HG03139 (cell line): ENCODE data around the gene BNIP1.

Experiments
- ATAC-seq: cut with Tn5 transposase; IDR thresholded peaks from one replicate; pipeline ENCODE4 v1.9.1; 2021; ENCODE audit not compliant: unreplicated experiment

The BNIP1 gene

DNA sequence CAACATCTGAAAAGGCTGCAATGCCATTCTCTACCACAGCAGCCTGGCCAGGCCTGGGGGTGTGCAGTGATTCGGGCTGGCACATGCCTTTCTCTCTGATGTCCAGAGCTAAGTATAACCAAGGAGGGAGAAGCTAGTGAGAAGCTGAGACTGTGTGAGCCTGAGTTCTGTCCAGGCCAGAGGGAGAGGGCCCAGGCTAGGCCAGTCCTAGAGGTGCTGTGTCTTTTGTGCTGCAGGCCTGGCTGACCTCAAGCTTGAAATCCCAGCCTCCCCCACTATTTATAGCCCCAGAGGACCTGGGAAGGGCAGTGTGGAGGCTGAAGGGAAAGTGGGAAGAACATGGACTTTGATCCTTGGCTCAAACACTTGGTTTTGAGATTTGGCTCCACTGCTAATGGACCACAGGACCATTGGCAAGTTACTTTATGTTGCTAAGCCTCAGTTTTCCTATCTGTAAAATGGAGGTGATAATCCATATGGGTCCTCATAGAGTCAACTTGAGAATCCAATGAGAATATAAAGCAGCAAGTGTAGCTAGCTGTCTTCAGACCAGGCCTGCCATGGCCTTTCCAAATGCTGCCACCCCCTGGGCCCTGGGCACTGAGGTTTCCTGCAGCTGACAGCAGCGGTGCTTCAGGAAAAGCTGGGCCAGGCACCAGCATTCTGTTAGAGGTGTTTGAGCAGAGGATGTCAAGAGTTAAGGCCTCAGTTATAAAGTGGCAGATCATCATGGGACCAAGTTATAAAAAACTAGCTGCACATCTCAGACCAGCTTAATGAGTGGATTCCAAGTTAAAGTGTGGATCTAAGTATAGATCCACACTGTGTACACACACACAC lies 21.1 kb downstream of the BNIP1 start:
- no peak for ATAC-seq

DNA sequence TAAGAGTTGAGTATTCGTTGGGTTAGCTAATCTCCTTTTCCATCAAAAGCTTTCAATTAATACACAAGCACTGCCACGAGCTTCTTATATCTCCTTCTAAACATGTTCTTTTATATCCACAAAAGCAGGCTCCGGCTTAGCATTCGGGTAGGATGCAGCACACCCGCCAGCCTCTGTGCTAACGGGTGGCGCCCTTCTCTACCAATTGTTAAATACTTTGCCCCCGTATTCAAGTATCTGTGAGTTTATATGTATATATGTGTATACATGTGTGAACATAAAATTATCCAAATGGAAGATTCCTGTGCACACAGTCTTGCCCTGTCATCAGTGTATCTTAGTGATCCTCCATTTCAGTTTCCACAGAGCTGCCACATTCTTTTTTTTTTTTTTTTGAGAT lies 27.8 kb downstream of the BNIP1 start:
- ATAC-seq: no peak

DNA sequence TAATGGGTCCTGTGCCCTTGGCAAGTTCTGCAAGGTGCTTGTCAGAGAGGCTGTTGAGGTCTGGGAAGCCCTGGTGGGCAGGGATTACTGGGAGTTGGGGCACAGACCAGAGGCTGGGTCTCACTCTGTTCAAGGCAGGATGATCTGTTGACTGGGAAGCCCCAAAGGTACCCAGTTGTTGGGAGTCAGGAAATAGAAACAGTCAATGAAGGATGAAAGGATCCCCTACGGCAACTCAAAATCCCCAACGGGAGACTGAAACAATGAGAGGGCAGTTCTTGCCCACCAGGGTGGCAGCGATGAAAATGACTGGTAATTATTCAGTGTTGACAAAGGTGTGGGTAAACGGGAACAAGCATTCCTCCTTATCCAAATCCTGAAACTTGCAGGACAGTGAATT lies 31.2 kb downstream of the BNIP1 start:
- ATAC-seq: no peak

DNA sequence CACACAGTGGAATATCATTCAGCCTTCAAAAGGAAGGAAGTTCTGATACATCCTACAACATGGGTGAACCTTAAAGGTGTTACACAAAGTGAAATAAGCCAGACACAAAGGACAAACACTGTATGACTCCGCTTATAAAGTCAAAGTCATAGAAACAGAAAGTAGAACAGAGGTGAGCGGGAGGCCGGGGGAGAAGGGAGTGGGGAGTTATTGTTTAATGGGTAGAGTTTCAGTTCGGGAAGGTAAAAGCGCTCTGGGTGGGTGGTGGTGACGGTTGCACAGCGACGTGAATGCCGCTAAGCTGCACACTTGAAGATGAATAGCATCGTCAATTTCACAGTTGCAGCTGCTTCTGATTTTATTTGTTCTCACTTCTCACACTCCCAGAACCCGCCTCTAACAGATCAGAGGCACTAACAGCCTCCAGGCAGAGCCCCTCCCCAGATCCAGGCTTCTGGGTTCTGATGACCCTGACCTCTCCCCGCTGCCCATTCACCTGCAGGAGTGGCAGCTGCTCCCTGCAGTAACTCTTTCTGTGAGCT lies 34.1 kb downstream of the BNIP1 start:
- ATAC-seq: no peak

DNA sequence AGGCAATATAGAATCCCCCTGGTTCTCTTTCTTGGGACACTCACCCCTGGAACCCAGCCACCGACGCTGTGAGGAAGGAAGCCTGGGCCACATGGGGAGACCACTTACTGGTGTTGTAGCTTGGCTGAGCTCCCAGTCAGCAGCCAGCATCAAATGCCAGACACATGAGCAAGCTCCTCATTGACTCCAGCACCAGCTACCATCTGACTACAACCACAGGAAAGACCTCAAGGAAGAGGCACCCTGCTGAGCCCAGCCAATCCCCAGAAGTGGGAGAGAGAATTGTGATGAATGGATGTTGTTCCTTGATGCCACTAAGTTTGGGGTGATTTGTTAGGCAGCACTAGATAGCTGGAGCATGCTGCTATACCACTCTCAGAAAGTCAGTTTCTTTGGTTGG lies 36.0 kb downstream of the BNIP1 start:
- no peak for ATAC-seq

DNA sequence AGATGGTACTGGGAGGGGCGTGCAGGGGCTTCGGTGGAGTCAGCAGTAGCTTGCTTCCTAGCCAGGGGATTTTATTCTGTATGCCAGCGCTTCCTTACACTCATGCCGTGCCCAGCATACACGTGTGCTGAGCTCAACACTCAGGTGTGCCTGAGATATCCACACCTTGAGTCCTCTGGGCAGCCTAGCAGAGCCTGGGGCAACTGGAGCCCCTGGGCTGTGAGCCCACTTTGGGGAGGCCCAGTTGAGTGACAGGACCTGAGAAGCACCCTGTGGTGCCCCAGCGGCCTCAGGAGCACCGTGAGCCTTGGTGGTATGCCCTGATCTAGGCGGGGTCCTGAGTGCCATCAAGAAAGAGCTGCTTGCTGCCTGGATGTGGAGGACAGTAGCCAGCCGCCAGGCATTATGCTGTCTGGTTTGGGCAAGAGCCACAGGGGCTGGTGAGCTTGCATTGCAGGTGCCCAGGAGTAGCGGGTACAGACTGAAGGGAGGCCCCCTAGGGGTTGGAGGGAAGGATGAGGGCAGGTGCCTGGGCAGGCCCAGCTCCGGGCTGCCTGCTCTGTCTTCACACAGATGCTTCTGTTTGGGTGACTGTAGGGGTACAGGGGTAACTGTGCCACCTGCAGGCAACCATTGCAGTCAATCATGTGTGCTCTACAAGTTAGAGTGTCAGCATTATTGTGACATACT lies 42.9 kb downstream of the BNIP1 start:
- ATAC-seq: no peak

DNA sequence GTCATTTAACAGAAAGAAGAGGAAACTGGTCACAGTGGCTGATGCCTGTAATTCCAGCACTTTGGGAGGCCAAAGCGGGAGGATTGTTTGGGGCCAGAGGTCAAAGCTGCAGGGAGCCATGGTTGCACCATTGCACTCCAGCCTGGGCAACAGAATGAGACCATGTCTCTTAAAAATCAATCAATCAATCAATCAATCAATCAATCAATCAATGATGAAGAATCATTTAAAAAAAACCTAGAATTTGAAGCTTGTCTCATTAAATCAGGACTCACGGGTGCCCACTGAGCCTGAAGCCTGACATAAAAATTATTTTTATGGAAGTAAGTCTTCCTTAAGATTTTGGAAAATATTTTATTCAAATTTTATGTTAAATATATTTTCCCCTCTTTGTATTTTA lies 43.9 kb downstream of the BNIP1 start:
- ATAC-seq: no peak

DNA sequence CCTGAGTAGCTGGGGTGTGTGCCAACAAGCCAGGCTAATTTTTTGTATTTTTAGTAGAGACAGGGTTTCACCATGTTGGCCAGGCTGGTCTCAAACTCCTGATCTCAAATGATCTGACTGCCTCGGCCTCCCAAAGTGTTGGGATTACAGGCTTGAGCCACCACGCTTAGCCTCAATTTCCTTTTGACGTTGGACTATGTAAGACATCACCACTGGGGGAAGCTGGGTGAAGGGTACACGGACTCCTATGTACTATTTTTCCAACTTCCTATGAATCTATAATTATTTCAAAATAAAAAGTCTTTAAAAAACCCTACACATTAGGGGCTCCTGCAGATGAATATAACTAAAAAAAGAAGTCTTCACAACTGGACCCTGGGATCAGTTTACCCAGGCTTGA lies 46.7 kb downstream of the BNIP1 start:
- no peak for ATAC-seq

DNA sequence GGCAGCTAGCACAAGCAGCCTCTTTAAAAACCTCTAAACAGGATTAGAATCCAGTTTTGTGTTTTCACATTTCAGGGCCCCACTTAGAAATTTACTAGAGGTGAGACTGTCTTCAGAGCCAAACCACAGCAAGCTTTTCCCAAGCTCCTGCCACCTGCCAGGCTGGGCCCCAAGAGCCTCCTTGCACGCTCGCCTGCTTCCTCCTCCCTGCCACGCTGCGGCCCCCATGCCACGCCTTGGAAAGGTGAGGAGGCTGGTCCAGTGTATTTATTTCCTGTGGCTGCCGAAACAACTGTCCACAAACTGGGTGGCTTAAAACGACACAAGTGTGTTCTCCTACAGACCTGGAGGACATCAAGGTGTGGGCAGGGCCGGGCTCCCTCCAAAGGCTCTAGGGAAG lies 47.2 kb downstream of the BNIP1 start:
- no peak for ATAC-seq

DNA sequence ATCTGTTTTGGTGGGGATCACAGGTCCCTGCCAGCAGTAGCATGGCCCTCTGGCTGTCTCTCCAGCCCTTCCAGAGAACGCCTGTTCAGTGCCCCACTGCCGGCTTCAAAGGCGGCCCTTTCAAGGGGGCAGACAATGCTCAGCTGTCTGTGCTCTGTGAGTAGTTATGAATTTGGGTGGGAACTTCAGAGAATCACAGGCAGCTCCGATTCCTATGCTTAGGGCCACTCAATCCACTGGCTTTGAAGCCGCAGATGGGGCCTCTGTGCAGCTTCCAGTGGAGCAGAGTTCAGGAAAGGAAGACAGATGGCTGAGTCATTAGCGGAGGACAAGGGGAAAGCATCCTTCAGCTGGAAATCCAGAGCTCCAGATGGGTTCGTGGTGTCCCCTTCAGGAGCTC lies 48.2 kb downstream of the BNIP1 start:
- ATAC-seq: no peak

DNA sequence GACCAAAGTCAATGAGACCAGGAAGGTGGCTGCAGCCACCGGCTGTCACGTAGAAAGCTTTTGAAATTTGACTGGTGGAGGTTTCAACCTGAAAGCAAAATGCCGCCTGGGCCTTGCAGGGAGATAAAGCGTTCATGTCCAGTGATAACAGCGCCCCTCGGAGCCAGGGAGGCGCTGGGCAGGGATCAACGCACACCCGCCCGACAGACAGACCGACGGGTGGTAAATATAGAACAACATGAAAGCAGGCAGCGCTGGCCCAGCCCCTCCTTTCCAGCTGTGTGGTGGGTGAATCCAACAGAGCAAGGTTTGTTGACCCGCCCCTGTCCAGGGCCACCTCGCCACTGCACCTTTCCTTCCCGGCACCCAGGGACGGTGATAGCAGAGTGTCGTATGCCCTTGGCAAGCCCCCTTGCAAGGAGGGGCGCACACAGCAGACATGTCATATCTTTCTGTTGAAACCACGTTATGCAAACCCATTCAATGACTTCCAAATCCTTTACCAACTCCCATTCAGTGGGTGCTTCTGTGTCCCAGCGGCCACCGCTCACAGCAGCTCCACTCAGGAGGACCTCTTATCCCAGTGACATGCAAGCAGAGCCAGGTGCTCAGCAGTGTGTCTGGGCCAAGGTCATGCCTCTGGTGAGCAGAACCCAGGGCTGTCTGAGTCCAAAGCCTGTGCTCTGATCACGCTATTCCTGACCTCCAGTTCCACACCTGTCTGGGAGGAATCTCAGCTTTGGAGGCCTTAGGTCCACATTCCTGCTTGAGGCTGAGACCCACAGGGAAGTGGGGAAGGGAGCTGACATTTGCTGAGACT lies 52.0 kb downstream of the BNIP1 start:
- ATAC-seq: no peak

DNA sequence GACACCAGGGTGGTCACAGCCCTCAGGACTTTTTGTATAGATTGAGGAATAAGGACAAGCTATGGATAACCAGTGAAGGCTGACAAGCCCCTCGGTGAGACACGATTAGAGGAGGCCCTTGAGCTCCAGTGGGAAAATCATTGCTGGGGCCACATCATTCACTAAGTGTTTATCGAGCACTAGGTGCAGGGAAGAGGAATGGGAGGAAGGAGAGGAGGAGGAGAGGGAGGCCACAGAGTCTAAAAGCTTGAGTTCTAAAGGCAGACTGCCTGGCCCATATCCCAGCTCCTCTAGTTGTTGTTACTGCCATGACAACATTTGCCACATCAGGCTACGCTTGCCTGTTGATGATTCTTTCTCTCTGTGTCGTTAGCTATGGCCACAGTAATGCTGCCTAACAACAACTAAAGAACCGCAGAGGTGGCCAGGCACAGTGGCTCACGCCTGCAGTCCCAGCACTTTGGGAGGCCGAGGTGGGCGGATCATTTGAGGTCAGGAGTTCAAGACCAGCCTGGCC lies 53.1 kb downstream of the BNIP1 start:
- ATAC-seq: no peak

DNA sequence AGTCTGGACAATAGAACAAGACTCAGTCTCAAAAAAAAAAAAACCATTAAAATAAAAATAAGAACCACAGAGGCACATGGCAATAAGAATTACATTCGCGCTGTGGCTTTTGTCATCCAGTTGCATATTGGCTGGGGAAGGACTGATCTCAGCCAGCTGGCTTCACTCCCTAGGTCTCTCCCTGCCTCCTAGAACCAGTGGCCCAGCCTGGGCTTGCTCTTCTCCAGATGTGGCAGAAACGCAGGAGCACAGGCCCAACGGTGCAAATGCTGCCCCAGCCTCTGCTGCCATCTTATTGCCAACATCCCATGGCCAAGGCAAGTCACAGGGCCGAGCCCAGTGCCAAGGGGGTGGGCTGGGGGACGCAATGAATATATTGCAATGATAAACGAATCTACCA lies 53.7 kb downstream of the BNIP1 start:
- no peak for ATAC-seq

DNA sequence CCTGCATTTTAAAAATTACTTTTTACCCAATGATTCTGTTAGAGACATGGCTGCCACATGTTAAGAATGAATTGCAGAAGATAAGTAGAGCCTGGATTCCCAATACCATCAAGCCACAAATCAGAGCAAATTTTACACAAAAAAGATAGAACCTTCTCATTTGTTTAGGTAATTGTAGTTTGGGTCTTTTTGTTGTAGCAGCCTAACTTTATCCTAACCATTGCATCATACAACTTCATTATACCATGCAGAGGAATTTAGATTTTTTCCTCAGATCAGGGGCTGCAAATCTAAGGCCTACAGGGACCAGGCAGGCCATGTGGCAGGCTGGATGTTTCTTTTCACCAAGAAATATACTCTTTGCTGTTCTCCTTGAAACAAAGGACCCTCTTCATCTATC lies 56.0 kb downstream of the BNIP1 start:
- ATAC-seq: no peak

DNA sequence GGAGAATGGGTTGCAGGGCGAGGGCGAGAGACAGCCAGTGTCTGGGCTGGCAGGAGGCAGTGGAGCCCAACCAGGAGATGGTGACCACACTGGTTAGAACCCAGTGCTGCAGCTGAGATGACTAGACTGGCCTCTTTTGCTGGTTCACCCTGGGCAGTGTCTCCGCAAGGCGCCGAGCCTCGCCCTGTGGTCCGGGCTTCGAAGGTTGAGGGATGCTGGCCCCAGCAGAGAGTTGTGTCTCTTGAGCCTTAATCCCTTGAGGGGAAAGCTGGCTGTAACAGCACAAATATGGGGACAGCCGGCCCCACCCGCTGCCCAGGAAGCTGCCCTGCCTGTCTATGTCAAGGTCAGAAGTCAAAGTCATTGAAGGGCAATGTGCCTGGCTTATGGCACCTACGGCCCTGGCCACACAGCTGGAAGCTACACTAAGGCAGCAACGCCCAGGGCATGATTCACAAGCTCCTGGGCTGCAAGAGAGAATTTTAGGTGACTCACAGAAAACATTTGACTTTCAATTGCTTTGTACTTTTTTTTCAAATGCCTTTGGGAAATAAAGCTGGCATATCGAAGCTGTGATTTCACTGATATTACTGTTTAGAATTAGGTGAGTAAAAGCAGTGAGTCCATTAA lies 57.4 kb downstream of the BNIP1 start:
- no peak for ATAC-seq

DNA sequence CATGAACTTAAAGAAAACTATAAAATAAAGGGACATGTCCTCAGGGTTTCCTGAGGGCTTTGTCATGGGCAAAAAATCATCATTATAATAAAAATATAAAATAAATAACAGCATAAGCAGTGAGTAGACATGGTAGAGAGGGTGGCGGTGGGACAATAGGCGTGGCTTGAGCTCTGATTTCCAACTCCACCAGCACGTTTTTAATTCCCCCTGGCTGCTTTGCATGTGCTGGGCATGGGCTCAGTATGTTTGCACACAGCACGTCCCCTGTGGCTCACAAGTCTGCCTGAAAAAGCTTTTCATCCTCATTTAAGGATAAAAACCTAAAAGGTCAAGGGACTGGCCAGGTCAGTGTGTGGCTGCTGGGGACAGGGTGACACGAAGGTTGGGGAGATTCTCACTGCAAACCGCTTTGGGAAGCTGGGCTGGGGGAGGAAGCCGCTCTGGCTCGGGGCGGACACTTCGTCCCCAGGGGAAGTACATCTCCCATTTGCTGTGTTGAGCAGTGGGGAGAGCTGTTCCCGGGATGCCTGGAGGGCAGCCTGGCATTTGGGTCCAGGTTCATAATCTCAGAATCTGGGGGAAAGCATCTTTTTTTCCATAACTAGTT lies 58.0 kb downstream of the BNIP1 start:
- no peak for ATAC-seq

DNA sequence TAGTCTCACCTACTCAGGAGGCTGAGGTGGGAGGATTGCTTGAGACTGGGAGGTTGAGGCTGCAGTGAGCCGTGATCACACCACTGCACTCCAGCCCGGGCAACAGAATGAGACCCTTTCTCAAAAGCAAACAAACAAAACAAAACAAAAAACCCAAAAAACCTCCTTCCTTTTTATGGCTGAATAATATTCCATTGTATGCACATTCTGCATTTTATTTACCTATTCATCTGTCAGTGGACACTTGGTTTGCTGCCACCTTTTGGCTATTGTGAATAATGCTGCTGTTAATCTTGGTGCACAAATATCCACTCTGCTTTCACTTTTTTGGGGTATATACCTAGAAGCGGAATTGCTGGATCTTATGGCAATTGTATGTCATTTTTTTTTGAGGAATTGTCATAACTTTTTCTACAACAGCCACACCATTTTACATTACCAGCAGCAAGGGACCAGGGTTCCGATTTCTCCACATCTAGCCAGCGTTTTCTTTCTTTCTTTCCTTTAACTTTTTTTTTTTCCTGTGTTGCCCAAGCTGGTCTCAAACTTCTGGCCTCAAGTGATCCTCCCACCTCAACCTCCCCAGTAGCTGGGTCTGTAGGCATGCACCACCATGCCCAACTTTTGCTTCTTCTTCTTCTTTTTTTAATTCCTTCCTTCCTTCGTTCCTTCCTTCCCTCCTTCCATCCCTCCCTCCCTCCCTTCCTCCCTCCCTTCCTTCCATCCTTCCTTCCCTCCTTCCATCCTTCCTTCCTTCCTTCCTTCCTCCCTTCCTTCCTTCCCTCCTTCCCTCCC lies 60.1 kb downstream of the BNIP1 start:
- ATAC-seq: no peak

DNA sequence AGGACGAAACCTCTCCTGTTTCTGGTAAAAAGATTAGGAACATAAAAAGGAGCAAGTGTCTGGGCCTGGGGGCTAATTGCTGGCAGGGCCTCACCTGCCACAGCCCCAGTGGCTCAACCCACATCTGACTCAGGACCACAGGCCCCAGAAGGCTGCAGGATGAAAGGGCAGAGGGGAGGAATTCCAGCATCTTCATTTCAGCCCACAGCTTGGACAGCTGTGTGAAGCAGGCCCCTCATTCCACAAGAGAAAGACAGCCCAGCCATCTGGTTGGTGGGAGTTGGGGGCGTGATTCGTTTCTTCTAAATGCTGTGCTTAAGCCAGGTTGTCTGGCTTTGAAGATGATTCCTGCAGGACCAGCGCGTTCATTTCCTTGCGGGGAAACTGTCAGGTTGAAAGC lies 61.6 kb downstream of the BNIP1 start:
- ATAC-seq: no peak

DNA sequence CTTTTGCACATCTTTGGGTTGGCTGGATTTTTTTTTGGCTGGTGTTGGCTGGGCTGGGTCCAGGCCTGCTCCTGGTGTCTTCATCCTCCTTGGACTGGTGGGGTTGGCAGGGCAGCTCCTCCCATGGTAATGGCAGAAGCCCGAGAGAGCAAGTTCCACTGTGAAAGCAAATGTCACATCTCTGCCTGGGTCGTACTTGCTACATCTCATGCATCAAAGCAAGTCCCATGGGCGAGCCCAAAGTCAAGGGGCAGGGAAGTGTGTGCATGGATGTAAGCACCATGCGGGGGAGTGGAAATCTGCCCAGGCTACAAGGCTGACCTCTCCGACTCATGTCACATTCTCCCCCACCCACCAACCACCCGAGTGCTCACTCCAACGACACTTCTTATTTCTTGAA lies 64.0 kb downstream of the BNIP1 start:
- no peak for ATAC-seq

DNA sequence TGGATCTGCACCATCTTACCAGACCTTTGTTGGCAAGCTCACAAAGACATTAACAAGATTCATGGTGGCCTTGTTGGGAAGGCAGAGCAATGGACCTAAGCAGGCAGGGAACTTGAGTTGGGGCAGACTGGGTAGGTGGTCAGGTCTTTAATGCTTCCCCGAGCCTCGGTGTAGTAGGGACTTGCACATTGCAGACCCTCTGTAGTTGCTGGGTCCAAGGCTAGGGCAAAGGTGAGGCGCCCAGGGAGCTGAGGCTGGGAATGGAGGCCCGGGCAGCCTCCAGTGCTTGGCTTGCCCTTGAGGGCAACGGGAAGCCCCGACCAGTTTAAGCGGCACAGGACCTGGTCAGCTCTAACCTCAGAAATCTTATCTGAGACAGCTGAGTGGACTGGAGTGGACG lies 66.5 kb downstream of the BNIP1 start:
- no peak for ATAC-seq
